ENCODE measurements around the gene GARS1.
"Not testable (repeated sequence)": the region's sequence is repeated elsewhere in the genome, so short reads cannot be mapped to it uniquely, and the experiment has no call there.

Gene GARS1

GRCh38 chr7:30575910-30576309 lies 18.8 kb upstream of the GARS1 start:
- no peak for DNase-seq

GRCh38 chr7:30583181-30583580 lies 11.5 kb upstream of the GARS1 start:
- DNase-seq, result no peak

GRCh38 chr7:30584415-30584814 lies 10.3 kb upstream of the GARS1 start:
- DNase-seq, result no peak

- DNase-seq, result no peak
Observed at GRCh38 chr7:30584965-30585364, 9.7 kb upstream of the GARS1 start.

GRCh38 chr7:30585675-30586074 lies 9.0 kb upstream of the GARS1 start:
- no peak for DNase-seq

GRCh38 chr7:30587547-30587946 lies 7.1 kb upstream of the GARS1 start:
- DNase-seq, result not testable (repeated sequence)

GRCh38 chr7:30589111-30589510 lies 5.6 kb upstream of the GARS1 start:
- DNase-seq, result no peak

- DNase-seq, result no peak
Observed at GRCh38 chr7:30594048-30594539, 584 bp upstream of the GARS1 start.

- DNase-seq, result no peak
Observed at GRCh38 chr7:30595436-30596013, 847 bp downstream of the GARS1 start.

GRCh38 chr7:30596014-30596641 lies 1.4 kb downstream of the GARS1 start:
- peak; percentile 8 for DNase-seq

GRCh38 chr7:30596721-30597120 lies 2.0 kb downstream of the GARS1 start:
- DNase-seq, result no peak

GRCh38 chr7:30598121-30598876 lies 3.6 kb downstream of the GARS1 start:
- no peak for DNase-seq

GRCh38 chr7:30604901-30605300 lies 10.2 kb downstream of the GARS1 start:
- DNase-seq, result no peak

GRCh38 chr7:30605832-30606231 lies 11.2 kb downstream of the GARS1 start:
- DNase-seq, result no peak

GRCh38 chr7:30612658-30613265 lies 18.1 kb downstream of the GARS1 start:
- DNase-seq, result no peak

- no peak for DNase-seq
Observed at GRCh38 chr7:30613366-30614325, 19.0 kb downstream of the GARS1 start.

- no peak for DNase-seq
Observed at GRCh38 chr7:30616318-30616717, 21.6 kb downstream of the GARS1 start.

GRCh38 chr7:30617359-30617758 lies 22.7 kb downstream of the GARS1 start:
- DNase-seq, result peak; percentile 51

- DNase-seq, result no peak
Observed at GRCh38 chr7:30618080-30618676, 23.5 kb downstream of the GARS1 start.

GRCh38 chr7:30618961-30619360 lies 24.3 kb downstream of the GARS1 start:
- DNase-seq, result no peak

- DNase-seq, result no peak
Observed at GRCh38 chr7:30625283-30625682, 30.6 kb downstream of the GARS1 start.

- DNase-seq, result no peak
Observed at GRCh38 chr7:30627026-30627425, 32.3 kb downstream of the GARS1 start.
